CD4-positive, alpha-beta T cell (primary cell): ENCODE data around the gene PTPN23. TPM values are rescaled to one million over a fixed set of nuclear protein-coding genes. Genes with fewer than 3 reads are reported as not detected.

Source experiments
- ATAC-seq: fragments of 200-7000 bp; cut with Tn5 transposase; one replicate; pipeline ENCODE4 v1.10.0; 2022; ENCODE audit warnings: mild to moderate bottlenecking; ENCODE audit not compliant: poor library complexity
- CTCF ChIA-PET: fragments of 350-600 bp; sonication (Branson Sonifier 250); formaldehyde crosslinking; loops from one replicate; lab custom pipeline; 2021; ENCODE audit warnings: antibody characterized with exemption, inconsistent platforms; lab: Charles Lee
- POLR2A ChIA-PET: fragments of 350-600 bp; sonication (Branson Sonifier 250); formaldehyde crosslinking; loops from one replicate; lab custom pipeline; 2021; ENCODE audit warnings: antibody characterized with exemption, inconsistent platforms; lab: Charles Lee
- DNase-seq, 14 experiments: peaks; one replicate each; pipeline ENCODE4 v3.0.0-alpha.2; 2013 to 2020; ENCODE audit warnings: mixed read lengths in 2 of 14
- H3K27ac ChIP-seq, 2 donors: one replicate each; pipeline versions ENCODE4 v1.5.1 to v1.7.0; 2013; ENCODE audit warnings: low read length in 2 of 2, low read depth in 1 of 2, mild to moderate bottlenecking in 1 of 2
- H3K27me3 ChIP-seq, 2 experiments: 1 replicate in 1 of 2; 2 replicates in 1 of 2; pipeline versions ENCODE4 v1.6.1 to v1.7.0; 2013; ENCODE audit warnings: low read length in 2 of 2, control low read depth in 1 of 2, mild to moderate bottlenecking in 1 of 2, moderate library complexity in 1 of 2; ENCODE audit not compliant: insufficient read depth in 2 of 2, control insufficient read depth in 1 of 2
- H3K36me3 ChIP-seq: one replicate; pipeline ENCODE4 v1.6.1; 2013; ENCODE audit warnings: low read length, control low read depth; ENCODE audit not compliant: insufficient read depth
- H3K4me1 ChIP-seq: one replicate; pipeline ENCODE4 v1.6.1; 2013; ENCODE audit warnings: low read length, control low read depth; ENCODE audit not compliant: insufficient read depth
- H3K4me3 ChIP-seq: one replicate; pipeline ENCODE4 v1.5.1; 2013; ENCODE audit warnings: mild to moderate bottlenecking, low read length, moderate library complexity
- H3K9me3 ChIP-seq, 2 experiments: 1 replicate in 1 of 2; 2 replicates in 1 of 2; pipeline versions ENCODE4 v1.6.1 to v1.7.0; 2013; ENCODE audit warnings: low read length in 2 of 2, mild to moderate bottlenecking in 2 of 2, control low read depth in 1 of 2, moderate library complexity in 1 of 2; ENCODE audit not compliant: control insufficient read depth in 1 of 2, insufficient read depth in 1 of 2
- H3K27ac Mint-ChIP-seq: one replicate; pipeline ENCODE4 v1.8.0; 2020; ENCODE audit warnings: mixed read lengths
- H3K27me3 Mint-ChIP-seq: one replicate; pipeline ENCODE4 v1.8.0; 2021; ENCODE audit warnings: mixed read lengths
- H3K36me3 Mint-ChIP-seq: one replicate; pipeline ENCODE4 v1.8.0; 2021; ENCODE audit warnings: low read depth, mixed read lengths
- H3K4me1 Mint-ChIP-seq: one replicate; pipeline ENCODE4 v1.8.0; 2021; ENCODE audit warnings: low read depth, mixed read lengths
- H3K4me3 Mint-ChIP-seq: one replicate; pipeline ENCODE4 v1.8.0; 2020; ENCODE audit warnings: mild to moderate bottlenecking, mixed read lengths
- H3K9me3 Mint-ChIP-seq: one replicate; pipeline ENCODE4 v1.8.0; 2020; ENCODE audit warnings: mixed read lengths
- intact Hi-C, 2 experiments: fragments of 100-400 bp; cut with DNase I in 1 of 2; cut with micrococcal nuclease in 1 of 2; formaldehyde crosslinking; loops; one replicate each; pipeline versions ENCODE4 v1.15.1 to v1.9.0; 2023 to 2025; cut with DNase I, micrococcal nuclease
- total RNA-seq, 174 experiments: library from RNA in 2 of 174; stranded (reverse) in 2 of 174; gene quantifications; one replicate each; pipeline ENCODE4 v1.2.3 and lab custom pipeline; 2021 to 2026
- TF ChIP-seq, protein P1 (sequence below): fragments of 200-600 bp; IDR thresholded peaks from one replicate; pipeline ENCODE4 v1.8.0; 2022; ENCODE audit warnings: antibody characterized with exemption, mild to moderate bottlenecking

PTPN23 gene
- total RNA-seq, 2 experiments from 2014 or later: 27.3 to 35.7 TPM

DNA sequence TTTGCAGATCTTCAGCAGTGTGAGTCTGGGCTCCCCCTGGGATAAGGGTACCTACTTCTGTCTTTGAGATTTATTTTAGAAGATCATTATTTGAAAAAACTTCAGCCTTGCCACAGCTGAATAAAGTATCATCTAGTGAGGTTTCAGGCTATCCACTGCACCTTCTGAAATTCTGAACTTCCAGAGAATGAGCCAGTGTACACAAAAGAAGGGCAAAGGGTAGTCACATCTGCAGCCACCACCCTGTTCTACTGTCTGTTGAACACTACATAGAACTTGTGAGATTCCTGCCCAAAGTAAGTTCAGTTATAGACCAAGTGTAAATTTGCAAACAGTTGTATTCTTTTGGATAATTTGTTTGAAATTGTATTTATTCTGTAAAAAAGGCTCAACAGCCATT is 38.0 kb upstream of the PTPN23 start:
- Mint-ChIP-seq H3K4me3 (no peak overlapping the region), H3K27me3 (no peaks in the 10 kb centered on the region), H3K36me3 (peaks cover 68% of the 10 kb centered on the region), H3K9me3 (no peaks in the 10 kb centered on the region), H3K4me1 (no peaks in the 10 kb centered on the region), H3K27ac (peak overlapping the region; percentile 36)
- intact Hi-C loops: no loop called here
- no peak overlapping the region for H3K4me3 ChIP-seq
- H3K27me3 ChIP-seq: no peaks in the 10 kb centered on the region
- ChIA-PET CTCF (no interaction called here), POLR2A (no interaction called here)
- ATAC-seq: no peak
- no peak overlapping the region for H3K27ac ChIP-seq
- TF ChIP-seq, protein P1, sequence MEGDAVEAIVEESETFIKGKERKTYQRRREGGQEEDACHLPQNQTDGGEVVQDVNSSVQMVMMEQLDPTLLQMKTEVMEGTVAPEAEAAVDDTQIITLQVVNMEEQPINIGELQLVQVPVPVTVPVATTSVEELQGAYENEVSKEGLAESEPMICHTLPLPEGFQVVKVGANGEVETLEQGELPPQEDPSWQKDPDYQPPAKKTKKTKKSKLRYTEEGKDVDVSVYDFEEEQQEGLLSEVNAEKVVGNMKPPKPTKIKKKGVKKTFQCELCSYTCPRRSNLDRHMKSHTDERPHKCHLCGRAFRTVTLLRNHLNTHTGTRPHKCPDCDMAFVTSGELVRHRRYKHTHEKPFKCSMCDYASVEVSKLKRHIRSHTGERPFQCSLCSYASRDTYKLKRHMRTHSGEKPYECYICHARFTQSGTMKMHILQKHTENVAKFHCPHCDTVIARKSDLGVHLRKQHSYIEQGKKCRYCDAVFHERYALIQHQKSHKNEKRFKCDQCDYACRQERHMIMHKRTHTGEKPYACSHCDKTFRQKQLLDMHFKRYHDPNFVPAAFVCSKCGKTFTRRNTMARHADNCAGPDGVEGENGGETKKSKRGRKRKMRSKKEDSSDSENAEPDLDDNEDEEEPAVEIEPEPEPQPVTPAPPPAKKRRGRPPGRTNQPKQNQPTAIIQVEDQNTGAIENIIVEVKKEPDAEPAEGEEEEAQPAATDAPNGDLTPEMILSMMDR: no peak
- H3K4me1 ChIP-seq: no peaks in the 10 kb centered on the region
- no peak for DNase-seq
- H3K36me3 ChIP-seq: peaks cover 48% of the 10 kb centered on the region
- H3K9me3 ChIP-seq: no peaks in the 10 kb centered on the region

DNA sequence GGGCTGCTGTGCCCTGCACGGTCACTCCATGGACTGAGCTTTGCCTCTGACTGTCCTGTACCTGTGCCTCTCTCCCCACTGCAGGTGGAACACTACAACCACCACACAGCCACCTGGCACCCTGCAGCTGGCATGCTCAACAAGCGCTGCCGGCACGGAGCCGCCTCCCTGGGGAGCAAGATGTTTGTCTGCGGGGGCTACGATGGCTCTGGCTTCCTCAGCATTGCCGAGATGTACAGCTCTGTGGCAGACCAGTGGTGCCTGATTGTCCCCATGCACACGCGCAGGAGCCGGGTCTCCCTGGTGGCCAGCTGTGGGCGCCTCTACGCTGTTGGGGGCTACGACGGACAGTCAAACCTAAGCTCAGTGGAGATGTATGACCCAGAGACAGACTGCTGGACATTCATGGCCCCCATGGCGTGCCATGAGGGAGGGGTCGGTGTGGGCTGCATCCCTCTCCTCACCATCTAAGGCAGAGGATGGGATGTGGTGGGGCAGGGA is 37.3 kb upstream of the PTPN23 start:
- H3K4me3 Mint-ChIP-seq: no peak overlapping the region
- H3K27ac Mint-ChIP-seq: no peak overlapping the region
- Histone ChIP-seq H3K4me3 (no peak overlapping the region), H3K27me3 (no peaks in the 10 kb centered on the region), H3K9me3 (no peaks in the 10 kb centered on the region), H3K36me3 (peaks cover 43% of the 10 kb centered on the region), H3K4me1 (no peaks in the 10 kb centered on the region), H3K27ac (no peak overlapping the region)
- no peaks in the 10 kb centered on the region for H3K9me3 Mint-ChIP-seq
- CTCF ChIA-PET: no interaction called here
- peaks cover 62% of the 10 kb centered on the region for H3K36me3 Mint-ChIP-seq
- TF ChIP-seq, protein P1: no peak
- DNase-seq (no peak), ATAC-seq (no peak)
- intact Hi-C loops: no loop called here
- POLR2A ChIA-PET: no interaction called here
- H3K4me1 Mint-ChIP-seq: no peaks in the 10 kb centered on the region
- H3K27me3 Mint-ChIP-seq: no peaks in the 10 kb centered on the region

DNA sequence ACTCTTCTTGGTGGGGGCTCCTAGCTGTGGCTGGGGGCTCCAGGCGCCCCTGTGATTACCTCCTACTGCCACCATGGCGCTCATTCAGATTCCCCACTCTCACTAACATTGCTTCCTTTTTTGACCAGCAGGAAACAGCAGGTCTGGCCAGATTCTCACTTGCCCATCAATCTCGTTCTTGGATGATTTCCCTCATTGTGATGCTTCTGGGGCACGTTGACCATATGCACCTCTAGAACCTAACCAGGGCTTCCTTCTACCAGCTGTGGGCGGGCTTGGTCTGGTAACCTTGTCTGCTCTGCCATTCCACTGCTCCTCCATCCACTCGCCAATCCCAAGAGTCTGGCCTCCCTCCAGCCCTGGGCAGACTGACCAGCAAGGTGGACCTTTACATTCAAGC is 35.9 kb upstream of the PTPN23 start:
- peaks cover 51% of the 10 kb centered on the region for H3K36me3 Mint-ChIP-seq
- H3K4me1 Mint-ChIP-seq: no peaks in the 10 kb centered on the region
- ChIA-PET CTCF (no interaction called here), POLR2A (no interaction called here)
- no peaks in the 10 kb centered on the region for H3K27me3 ChIP-seq
- no peak overlapping the region for H3K4me3 ChIP-seq
- peaks cover 35% of the 10 kb centered on the region for H3K36me3 ChIP-seq
- no peaks in the 10 kb centered on the region for H3K9me3 Mint-ChIP-seq
- no peaks in the 10 kb centered on the region for H3K27me3 Mint-ChIP-seq
- H3K9me3 ChIP-seq: no peaks in the 10 kb centered on the region
- DNase-seq (no peak), ATAC-seq (no peak)
- peak overlapping the region; percentile 82 for H3K27ac Mint-ChIP-seq
- TF ChIP-seq, protein P1: no peak
- no peaks in the 10 kb centered on the region for H3K4me1 ChIP-seq
- intact Hi-C loops: no loop called here
- no peak overlapping the region for H3K4me3 Mint-ChIP-seq
- H3K27ac ChIP-seq: no peak overlapping the region
